SKM-1 (cell line): ENCODE results near the gene TANK.
"Not testable (repeated sequence)": the region's sequence is repeated elsewhere in the genome, so short reads cannot be mapped to it uniquely, and the experiment has no call there.

Experiments
- DNase-seq: peaks from one replicate; lab custom pipeline; 2025; ENCODE audit not compliant: unreplicated experiment; lab: John Stamatoyannopoulos, UW

TANK gene

DNA sequence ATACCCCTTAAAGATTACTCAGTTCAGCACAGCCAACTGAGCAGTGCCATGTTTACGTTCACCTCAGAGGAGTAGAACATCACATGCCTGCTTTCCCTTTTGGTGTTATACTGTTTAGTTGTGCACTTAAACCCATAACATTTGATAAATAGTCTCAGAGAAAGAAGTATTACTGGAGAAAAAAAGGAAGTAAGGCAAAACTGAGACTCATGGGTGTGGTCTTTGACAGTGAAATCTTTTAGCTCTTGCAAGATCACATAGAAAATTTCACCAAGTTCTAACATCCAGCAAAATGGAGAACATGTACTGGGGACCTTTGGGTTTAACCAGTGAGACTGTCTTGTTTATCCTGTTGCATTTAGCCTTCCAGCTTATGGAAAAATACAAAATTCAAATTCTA lies 5.6 kb downstream of the TANK start:
- peak; percentile 51 for DNase-seq

DNA sequence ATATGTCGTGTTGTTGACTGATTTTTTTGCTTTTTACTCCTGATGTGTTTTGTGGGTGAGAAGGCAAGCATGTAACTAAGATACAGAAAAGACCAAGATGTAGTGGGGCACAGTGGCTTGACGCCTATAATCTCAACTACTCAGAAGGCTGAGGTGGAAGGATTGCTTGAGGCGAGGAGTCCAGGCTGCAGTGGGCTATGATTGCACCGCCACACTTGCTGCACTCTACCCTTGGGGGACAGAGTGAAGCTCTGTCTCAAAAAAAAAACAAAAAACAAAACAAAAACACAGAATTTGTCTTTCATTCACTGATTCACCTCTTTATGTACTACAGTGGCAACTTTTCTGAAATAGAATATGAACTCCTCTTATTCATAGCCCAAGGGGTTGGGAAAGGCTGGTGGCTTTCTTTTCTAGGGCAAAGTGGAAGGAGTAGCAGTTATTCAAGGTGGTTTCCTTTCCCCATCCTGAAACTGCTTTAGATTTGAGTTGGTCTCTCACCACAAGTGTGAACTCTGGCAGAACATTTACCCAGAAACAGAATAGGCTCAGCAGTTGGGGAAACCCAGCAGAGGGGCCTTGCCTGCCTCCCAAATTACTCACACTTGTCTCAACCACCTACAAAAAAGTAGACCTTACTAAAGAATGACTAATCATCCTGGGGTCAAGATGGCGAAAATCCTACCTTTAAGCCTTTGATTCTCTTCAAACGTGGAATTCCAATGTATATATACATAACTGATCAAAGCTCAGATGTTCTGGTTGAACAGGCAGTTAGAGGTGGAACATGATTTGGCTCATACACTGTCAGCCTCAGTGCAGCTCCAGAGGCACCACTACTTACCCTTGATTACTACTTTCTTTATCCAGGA lies 6.5 kb downstream of the TANK start:
- no peak for DNase-seq

DNA sequence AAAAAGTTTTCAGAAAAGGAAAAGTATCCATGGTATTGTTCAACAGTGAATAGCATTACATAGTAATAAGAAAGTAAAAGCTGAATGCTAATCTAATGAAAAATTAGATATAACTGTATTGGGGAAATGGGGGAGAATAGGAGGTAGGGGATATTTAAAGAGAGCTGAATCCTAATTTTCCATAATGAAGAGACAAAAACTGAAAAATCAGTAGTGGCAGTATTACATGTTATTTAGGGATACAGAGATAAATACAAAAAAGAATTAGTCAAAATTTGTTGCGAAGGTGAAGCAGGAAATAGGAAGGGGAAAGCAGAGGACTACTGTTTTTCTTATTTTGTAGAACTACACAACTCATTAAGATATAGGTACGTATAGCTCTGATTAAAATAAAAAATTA lies 9.1 kb downstream of the TANK start:
- DNase-seq = no peak

DNA sequence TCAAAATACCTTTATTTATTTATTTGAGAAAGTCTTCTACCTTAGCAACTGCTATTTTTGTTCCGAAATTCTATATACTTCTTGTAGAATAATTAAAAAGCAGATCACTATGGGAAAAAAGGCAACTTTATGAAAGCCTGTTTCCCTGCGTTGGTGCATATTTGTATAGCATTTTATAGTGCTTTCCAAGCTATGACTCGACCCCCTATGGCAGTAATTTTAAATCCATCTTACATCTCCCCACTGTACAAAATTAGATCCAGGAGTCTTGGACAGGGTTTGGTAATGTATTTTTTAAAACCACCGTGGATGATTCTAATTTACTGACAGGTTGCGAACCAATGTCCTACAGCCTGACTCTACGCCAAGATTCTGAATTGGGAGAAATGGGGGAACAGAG lies 10.1 kb downstream of the TANK start:
- DNase-seq = no peak

DNA sequence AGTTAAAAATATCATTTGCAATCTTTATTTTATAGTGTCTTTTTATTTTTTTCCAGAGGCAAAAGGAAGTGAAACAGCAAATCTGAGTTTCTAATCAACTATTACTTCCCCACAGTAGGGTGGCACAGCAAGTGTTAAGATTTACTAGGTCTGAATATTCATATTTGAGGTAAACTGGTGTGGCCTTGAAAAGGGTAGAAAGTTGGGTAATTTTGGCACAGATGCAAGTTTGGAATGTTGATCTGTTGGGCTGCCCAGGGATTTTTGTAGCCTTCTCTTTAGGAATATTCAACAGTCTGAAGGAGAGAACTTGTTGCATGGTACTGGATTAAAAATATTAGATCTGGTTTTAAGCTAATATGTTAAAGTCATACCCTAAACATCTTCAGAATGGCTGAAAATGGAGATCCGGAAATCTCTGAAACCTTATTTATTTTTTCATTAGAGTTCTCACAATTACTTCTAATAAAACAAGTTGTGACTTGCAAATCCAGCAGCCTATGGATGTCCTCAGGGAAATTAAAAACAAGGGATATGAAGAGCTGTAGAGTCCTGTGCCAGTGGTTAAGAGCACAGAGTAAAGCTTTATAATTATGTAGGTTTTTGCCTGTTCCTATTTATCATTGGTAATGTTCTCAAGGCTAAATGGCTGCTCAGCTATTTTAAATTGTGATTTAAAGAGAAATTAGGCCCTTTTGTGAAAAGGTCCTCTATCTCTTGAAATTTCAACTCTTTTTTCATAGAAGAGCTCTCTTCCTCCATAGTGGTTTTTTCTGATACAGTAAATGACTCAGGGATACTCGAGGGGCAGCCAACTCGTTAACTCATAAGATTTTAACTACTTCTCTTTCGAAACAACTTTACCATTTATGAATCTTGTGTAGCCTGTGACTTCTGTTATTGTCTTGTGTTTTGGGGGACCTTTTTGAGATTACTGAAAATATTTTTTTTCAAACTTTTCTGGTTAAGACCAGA lies 11.0 kb downstream of the TANK start:
- no peak for DNase-seq

DNA sequence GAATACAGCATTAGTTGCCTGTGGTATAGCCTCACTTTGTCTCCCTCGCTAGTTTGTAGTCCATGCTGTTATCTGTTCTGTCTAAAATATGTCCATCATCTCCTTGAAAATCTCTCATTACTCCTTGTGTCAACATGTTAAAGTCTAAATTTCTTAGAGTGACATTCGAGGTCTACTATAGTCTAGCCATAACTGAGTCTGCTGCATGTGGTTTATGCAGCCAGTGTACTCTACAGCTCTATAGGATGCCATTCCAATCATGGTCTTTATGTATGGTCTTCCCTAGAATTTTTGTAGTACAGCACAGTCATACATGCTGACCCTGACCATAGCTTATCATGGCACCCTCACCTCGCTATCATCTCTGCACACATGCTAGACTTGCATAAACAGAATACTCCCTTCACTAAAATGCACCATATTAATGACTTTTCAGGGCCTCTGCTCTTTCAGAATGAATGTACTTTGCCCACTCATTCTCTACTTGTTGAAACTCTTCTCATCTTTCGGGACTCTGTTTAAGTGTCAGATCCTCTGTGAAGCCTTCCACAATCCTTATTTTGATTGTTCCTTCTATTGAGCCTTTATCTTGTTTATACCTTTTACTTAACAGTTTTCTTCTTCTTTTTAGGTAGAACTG lies 12.8 kb downstream of the TANK start:
- DNase-seq = no peak

DNA sequence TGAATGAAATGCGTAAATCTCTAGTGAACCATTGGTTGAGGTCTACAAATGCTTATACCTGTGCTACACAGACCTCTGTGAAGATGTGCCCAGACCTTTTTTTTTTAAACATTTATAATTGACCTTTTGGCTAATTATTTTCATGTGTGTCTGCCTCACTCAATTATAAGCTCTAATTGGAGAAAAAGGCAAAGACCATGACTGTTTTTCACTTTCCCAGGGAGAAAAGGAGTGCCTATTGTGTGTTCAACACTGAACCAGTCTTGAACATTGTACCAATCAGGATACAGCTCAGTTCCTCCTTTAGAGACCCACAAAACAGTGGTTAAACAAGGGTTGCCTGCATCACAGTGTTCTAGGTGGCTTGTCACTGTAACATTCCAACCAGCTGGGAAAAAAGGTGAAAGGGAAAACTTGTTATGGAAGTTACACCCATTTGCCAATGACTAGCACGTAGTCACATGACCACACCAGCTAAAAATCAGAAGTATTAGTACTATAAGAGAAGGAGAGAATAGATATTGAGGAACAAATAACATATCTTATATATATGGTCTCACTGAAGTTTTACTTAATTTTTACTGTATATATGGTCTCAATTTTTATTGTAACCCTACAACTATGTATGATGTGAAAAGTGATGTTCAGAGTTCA lies 13.4 kb downstream of the TANK start:
- DNase-seq = no peak

DNA sequence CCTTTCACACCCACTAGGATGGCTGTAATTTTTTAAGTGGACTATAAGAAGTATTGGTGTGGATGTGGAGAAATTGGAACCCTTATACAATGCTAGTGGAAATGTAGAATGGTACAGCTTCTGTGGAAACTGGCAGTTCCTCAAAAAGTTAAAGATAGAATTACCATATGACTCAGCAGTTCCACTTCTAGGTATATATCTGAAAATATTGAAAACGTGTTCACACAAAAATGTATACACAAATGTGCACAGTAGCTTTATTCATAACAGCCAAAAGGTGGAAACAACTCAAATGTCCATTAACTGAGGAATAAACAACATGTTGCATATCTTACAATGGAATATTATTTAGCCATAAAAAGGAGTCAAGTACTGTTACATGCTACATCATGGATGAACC lies 17.7 kb downstream of the TANK start:
- DNase-seq = no peak

DNA sequence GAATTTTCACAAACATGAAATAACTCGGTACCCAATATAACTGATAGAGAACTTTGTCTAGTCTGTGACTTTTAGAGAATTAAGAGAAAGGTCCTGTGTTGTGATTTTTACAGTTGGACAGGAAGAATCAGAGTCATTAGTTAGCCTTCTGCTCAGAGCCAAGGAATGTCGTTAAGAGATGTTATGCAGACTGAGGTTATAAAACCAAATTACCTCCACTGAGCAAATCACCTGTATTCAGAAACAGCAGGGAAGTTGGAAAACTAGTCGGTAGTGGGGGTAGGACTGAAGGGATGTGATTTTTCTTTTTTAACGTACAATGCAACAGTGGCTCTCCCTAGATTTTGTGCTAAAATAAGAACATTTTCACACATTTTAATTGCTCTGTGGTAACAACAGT lies 18.5 kb downstream of the TANK start:
- DNase-seq = no peak

DNA sequence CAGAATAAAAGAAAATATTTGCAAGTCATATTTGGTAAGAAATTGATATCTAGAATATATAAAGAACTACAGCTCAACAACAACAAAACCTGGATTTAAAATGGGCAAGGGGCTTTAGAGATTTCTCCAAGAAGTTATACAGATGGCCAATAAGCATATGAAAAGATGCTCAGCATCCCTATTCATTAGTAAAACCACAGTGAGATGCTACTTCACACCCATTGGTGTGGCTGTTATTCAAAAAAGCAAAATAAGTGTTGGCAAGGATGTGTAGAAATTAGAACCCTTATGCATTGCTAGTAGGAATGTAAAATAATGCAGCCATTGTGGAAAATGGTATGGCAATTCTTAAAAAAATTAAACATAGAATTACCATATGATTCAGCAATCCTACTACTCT lies 29.8 kb downstream of the TANK start:
- DNase-seq = no peak

DNA sequence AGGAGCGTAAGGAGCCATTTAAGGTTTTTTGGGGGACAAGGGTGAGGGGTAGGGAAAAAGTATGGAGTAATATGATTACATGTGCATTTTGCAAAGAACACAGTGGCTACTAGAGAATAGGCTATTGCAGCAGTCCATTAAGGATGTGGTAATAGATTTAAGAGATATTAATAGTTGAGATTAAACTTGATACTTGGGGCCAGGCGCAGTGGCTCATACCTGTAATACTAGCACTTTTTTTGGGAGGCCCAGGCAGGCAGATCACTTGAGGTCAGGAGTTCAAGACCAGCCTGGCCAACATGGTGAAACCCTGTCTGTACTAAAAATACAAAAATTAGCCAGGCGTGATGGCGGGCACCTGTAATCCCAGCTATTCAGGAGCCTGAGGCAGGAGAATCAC lies 35.4 kb downstream of the TANK start:
- DNase-seq = not testable (repeated sequence)

DNA sequence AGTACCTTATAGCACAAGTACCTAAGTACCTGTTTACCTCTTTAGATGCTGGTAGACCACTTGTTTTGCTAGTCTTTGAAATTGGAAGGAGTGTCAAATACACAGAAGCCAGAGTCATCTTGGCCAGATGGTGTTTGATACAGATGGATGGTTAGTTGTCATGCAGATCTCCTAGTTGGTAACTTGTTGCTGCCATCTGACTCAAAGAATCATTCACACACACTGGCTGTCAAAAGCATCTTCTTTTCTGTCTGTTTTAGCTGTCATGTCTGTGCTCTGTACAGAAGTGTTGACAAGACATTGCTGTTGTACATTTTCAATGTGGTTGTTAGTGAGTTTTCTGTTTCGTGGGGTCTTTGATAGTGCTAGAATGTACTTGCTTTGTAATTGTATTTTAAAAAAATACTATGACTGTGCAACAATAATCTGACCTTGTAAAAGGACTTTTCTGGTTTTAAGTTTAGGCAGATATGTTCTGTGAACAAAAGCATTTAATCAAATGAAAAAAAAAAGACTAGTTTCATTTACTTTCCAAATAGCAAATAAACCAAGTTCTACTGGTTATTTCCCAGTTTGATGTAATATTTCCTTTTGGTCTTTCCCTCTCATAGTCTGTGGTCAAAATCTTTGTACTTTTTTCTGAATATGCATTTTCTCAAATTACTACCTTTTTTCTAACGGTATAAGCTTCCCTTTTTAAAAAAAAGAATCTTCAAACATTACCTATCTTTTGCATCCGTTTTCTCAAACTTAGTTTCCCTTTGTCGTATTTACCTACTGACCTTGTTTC lies 39.9 kb downstream of the TANK start:
- no peak for DNase-seq

DNA sequence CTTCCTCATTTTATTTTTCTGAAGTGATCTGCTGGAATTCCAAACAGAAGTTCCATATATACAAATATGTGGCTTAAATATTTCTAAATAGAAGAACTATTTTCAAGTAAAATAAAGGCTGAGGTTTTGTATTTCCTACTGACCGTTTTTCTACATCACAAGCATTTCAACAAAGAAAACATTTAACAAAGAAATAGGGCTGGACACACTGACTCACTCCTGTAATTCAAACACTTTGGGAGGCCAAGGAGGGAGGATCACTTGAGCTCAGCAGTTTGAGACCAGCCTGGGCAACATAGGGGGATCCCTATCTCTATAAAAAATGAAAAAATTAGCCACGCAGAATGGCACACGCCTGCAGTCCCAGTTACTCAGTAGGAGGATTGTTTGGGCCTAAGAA lies 44.6 kb downstream of the TANK start:
- no peak for DNase-seq

DNA sequence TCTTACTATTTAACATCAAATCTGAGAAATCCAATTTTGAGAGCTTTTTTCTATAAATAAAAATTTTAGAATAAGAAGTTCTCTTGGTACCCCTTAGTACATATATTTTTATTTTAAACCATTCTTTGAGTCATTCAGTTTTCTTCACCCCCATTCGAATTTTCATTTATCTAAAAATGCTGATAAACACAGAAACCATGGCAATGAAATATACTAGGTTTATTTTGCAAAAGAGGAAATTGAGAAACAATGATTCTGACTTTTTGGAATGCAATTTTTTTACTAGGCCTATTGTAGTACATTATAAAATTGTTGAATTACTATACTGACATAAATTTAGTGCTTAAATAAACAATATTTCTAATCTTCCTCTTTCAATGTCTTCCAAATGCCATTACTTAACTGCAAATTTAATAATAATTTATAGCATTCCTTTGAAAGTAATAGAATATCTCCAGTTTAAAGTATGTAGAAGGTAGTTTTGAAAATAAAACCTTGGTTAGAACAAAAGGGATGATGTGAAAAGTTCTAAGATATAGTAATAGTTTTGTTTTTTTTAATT lies 46.3 kb downstream of the TANK start:
- no peak for DNase-seq

DNA sequence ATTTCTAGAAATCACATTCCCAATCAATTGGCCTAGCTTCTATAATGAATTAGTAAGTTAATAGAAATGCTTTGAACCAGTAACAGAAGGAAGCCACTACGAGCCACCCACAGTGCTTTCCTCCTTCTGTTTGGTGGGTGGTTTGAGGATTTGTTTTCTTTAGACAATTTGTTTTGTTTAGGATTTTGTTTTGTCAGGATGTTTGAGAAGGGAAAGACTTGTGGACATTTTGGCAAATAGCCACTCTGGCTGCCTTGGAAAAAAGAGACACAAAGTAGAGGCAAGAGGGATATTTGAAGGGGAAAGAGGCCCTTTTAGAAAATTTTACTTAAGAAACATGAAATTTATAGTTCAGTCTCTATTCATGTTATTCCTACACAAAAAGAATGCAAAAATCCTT lies 47.7 kb downstream of the TANK start:
- no peak for DNase-seq

DNA sequence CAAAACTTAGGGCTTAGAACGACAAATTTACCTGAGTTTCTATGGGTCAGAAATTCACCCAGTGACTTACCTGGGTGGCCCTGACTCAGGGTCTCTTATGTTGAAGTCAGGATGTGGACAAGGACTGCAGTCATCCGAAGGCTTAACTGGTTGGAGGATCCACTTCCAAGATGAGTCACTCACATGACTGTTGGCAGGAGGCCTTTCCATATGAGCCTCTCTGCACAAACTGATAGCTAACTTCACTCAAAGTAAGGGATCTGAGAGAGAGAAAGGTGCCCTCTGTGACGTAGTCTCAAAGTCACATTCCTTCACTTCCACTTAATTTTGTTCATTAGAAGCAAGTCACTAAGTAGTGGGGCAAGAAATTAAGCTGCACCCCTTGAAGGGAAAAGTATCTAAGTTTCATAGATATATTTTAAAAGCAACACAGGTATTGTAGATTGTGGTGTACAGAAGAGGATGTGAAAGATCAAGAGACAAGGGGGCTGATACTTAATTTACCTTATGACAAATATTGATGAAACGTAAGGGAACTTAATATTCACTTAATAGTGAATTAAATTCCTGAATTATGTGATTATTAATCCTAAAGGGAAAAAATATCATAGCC lies 48.4 kb downstream of the TANK start:
- DNase-seq = no peak

DNA sequence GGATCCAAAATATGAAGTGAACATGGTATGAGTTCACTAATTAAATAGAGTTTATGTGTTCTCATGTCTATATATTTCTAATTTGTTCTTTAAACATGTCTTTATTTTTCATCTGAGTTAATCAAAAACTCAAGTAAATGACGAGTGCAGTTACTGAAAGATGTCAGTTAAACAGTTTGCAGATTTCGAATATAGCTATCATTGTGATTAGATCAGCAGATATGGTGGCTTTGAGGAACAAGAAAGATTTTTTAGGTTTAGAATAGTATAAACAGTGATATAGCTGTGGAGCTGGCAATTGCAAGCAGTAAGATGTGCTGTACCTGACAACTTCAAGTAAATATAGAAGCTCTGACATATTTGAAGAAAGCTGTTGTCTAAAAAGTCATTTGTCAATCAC lies 49.7 kb downstream of the TANK start:
- no peak for DNase-seq

DNA sequence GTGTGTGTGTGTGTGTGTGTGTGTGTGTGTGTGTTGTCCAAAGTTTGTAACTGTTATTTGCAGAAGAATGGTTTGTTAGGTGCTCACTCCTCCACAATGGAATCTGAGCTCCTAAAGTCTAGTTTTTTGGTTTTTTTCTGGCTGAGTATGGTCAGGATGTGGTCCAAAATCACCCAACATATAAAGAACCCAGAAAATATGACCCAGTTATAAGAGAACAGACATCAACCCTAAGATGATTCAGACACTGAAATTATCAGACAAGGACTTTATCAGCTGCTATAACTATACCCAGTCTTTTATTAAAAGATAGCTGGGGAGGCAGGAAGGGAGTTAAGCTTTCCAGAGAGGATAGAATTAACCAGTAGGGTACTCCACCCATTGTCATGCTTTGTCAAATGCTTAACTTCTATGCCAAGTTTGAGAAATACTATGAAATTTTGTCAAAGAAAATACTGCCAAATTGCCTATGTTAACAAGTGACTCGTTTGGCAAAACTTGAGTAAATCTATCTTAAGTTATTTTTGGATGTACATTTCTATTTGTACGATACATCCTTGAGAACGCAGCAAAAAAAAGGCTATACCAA lies 57.5 kb downstream of the TANK start:
- DNase-seq = no peak

DNA sequence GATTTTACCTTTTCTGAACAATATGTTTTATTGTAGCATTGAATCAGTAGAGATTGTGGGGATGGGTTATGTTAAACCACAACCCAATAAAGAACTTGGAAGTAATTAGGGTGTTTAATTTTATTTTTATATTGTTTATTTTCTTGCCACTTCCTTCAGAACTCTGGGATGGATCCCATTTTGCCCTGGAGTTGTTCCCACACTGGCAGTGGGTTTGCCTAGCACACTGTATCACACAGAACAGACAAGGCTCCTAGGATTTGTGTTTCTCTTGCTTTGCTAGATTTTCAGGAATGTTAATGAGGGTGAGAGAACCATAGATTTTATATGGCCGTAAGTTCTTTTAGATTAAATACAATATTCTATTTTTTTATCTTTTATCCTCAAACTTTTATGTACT lies 59.0 kb downstream of the TANK start:
- DNase-seq = no peak
